ENCODE measurements around the gene SBNO1. TPM values are rescaled to one million over a fixed set of nuclear protein-coding genes. Genes with fewer than 3 reads are reported as not detected.

Gene SBNO1
- total and polyA plus RNA-seq, 2 donors (not counting 3 experiments of a cell fraction or from before 2014, with no cell fraction given), result 4.8 to 34.2 TPM

- CTCF ChIA-PET, result interaction anchor here (0.8 to 2.0 kb wide), 3 partner anchors 20 to 218 kb away, joined by 3 to 7 read pairs (median 5); partner anchors contain the start of gene KMT5A
Observed at GRCh38 chr12:123363740-123364531, 711 bp downstream of the SBNO1 start.

More at GRCh38 chr12:123363740-123364531, 711 bp downstream of the SBNO1 start:
- intact Hi-C loops (cut with micrococcal nuclease), result loop anchor here (1.0 to 2.0 kb wide), 3 partner anchors 85 to 220 kb away; partner anchors contain the start of genes CDK2AP1 and TMED2
- BruUV-seq (replicated peaks), result no TSS peak
- H3K4me1 ChIP-seq (ENCODE audit: control insufficient read depth, extremely low read depth, insufficient read depth, low read length), result peaks cover 13% of the 10 kb centered on the region
- peak overlapping the region; percentile 34 for H3K27ac ChIP-seq (ENCODE audit: insufficient read depth, low read depth, low read length)
- peaks cover 54% of the 10 kb centered on the region for H3K79me2 ChIP-seq (ENCODE audit: control insufficient read depth, insufficient read depth, low read length)
- H3K36me3 ChIP-seq (ENCODE audit: control insufficient read depth in 2 of 2, extremely low read depth in 1 of 2, insufficient read depth in 2 of 2, low read length in 2 of 2), result no peaks in the 10 kb centered on the region
- FAIRE-seq (peak; percentile 83), DNase-seq (ENCODE audit: low read depth, low spot score) (peak; percentile 49)
- no peak for TF ChIP-seq POLR2AphosphoS5 (IDR thresholded peaks at IDR 0.05; ENCODE audit: insufficient read depth, low read depth, low read length)
- TF ChIP-seq GATA2 (IDR thresholded peaks at IDR 0.05; ENCODE audit: insufficient read depth, insufficient read length, low read depth, low read length), result no peak
- TF ChIP-seq EZH2 (IDR thresholded peaks at IDR 0.05; ENCODE audit: borderline replicate concordance, low read depth, low read length, severe bottlenecking), result no peak
- TF ChIP-seq JUN (IDR thresholded peaks at IDR 0.05; ENCODE audit: borderline replicate concordance, insufficient read depth, insufficient read length, low read depth), result no peak
- TF ChIP-seq MYC (IDR thresholded peaks at IDR 0.05; ENCODE audit: low read depth, low read length), result no peak
- TF ChIP-seq MAX (IDR thresholded peaks at IDR 0.05; ENCODE audit: insufficient read depth, insufficient read length), result no peak
- no peak for TF ChIP-seq POLR2A (IDR thresholded peaks at IDR 0.05; ENCODE audit: low read depth, low read length)
- no peak for TF ChIP-seq CTCF (IDR thresholded peaks at IDR 0.05; ENCODE audit: extremely low read depth in 1 of 2, insufficient read depth in 1 of 2, low read depth in 1 of 2, low read length in 2 of 2)
- no peak for TF ChIP-seq FOS (IDR thresholded peaks at IDR 0.05; ENCODE audit: borderline replicate concordance, insufficient read depth, low read length)
- H2AFZ ChIP-seq (ENCODE audit: low read depth, low read length), result peak overlapping the region; percentile 75
- no peaks in the 10 kb centered on the region for H3K9me1 ChIP-seq (replicated peaks; ENCODE audit: control insufficient read depth, extremely low read depth, insufficient read depth, low read length)
- POLR2A ChIA-PET, result no interaction called here
- H3K4me2 ChIP-seq (ENCODE audit: insufficient read depth, low read length), result peak overlapping the region; percentile 70
- H3K9ac ChIP-seq (replicated peaks; ENCODE audit: extremely low read depth, insufficient read depth, low read length), result peak overlapping the region; percentile 90
- H3K27me3 ChIP-seq (ENCODE audit: control insufficient read depth in 2 of 2, insufficient read depth in 2 of 2, low read length in 2 of 2), result no peaks in the 10 kb centered on the region
- H3K9me3 ChIP-seq (replicated peaks; ENCODE audit: control insufficient read depth, insufficient read depth, low read length), result no peaks in the 10 kb centered on the region
- peak overlapping the region; percentile 79 to 93 (median 86) for H3K4me3 ChIP-seq (replicated peaks in 1 of 3; ENCODE audit: insufficient read depth in 1 of 3, low read depth in 1 of 3, low read length in 3 of 3)
- H4K20me1 ChIP-seq (replicated peaks; ENCODE audit: control insufficient read depth, extremely low read depth, insufficient read depth, low read length), result no peaks in the 10 kb centered on the region
- dilution Hi-C loops (cut with MboI; ENCODE audit: extremely low pct_ligation_motif_present, low sequenced_read_pairs), result no loop called here
